GM19238 (cell line): ENCODE data around the gene CDC6.
"Not testable (repeated sequence)": the region's sequence is repeated elsewhere in the genome, so short reads cannot be mapped to it uniquely, and the experiment has no call there.

ENCODE experiments used
- DNase-seq: peaks from one replicate; pipeline ENCODE4 v3.0.0; 2011; ENCODE audit warnings: low spot score; ENCODE audit not compliant: insufficient read length

Gene CDC6

GRCh38 chr17:40287159-40287493 is 553 bp upstream of the CDC6 start:
- no peak for DNase-seq

- DNase-seq: no peak
These were observed 3.1 kb downstream of the CDC6 start for GRCh38 chr17:40290629-40291280.

GRCh38 chr17:40291281-40291664 is 3.6 kb downstream of the CDC6 start:
- DNase-seq: no peak

- DNase-seq: no peak
These were observed 5.7 kb downstream of the CDC6 start for GRCh38 chr17:40293363-40293762.

- DNase-seq: no peak
These were observed 8.1 kb downstream of the CDC6 start for GRCh38 chr17:40295488-40296436.

GRCh38 chr17:40297511-40297910 is 9.8 kb downstream of the CDC6 start:
- no peak for DNase-seq

DNA sequence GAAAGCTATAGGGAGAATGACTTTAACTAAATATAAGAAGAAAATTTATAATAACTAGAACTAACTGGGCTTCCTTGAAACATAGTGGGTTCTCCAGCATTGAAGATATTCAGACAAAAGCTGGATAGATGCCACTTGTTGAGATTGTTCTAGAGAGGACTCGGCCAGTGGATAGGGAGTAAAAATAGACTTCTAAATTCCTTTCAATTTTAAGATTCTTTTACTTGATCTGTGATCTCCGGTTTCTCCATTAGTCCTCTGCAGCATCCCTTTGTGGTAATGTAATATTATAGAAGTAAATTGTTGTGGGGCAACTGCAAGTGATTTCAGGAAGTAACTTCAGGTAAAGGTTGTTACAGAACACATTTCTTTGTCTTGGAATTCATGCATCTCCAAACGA is 11.0 kb downstream of the CDC6 start:
- DNase-seq: no peak

DNA sequence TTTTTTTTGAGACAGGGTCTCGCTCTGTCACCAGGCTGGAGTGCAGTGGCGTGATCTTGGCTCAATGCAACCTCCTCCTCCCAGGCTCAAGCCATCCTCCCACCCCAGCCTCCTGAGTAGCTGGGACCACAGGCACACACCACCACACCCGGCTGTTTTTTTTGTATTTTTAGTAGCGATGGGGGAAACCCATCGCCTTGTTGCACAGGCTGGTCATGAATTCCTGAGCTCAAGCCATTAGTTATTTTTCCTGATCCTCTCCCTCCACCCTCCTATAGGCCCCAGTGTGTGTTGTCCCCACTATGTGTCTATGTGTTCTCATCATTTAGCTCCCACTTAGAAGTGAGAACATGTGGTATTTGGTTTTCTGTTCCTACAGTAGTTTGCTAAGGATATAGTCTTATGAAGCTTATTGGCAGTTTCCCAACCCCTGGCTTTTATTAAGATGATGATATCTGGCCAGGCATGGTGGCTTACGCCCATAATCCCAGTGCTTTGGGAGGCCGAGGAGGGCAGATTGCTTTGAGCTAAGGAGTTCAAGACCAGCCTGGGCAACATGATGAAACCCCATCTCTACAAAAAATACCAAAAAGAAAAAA is 11.6 kb downstream of the CDC6 start:
- DNase-seq: not testable (repeated sequence)

GRCh38 chr17:40301315-40301714 is 13.6 kb downstream of the CDC6 start:
- DNase-seq: no peak

DNA sequence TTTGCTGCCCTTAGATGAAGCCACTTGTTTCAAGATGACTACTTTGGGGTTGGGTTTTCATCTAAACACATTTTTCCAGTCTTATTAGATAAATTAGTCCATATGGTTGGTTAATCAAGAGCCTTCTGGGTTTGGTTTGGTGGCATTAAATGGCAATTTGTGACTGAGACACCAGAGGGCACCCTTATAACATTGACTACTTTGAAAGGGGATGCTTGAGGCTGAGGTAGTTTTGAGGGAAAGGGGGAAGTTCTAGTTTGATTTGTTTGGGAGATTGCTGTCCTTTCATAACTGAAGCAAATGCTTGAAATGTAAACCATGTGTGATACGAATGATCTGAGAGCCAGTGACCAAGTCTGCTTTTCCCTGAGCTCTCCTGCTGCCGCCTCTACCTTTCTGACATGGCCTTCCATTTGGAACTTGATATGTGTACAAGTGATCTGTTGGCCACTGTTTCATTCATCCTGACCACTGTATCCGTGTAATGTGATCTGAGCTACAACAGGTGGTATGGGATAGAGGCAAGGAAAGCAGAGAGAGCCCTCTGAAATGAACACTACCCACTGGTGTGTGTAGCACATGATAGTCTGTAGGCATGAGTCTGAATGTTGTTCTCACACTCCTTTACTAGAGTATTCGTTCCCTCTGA is 15.5 kb downstream of the CDC6 start:
- DNase-seq: no peak

GRCh38 chr17:40303708-40304551 is 16.3 kb downstream of the CDC6 start:
- no peak for DNase-seq

GRCh38 chr17:40304552-40304863 is 16.8 kb downstream of the CDC6 start:
- DNase-seq: not testable (repeated sequence)

DNA sequence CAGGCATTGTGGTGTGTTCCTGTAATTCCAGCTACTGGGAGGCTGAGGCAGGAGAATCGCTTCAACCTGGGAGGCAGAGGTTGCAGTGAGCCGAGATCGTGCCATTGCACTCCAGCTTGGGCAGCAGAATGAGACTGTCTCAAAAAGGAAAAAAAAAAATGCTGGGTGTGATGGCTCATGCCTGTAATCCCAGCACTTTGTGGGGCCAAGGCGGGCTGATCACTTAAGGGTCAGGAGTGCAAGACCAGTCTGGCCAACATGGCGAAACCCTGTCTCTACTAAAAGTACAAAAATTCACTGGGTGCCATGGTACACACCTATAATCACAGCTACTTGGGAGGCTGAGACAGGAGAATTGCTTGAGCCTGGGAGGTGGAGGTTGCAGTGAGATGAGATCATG is 17.2 kb downstream of the CDC6 start:
- not testable (repeated sequence) for DNase-seq

- DNase-seq: no peak
These were observed 18.7 kb downstream of the CDC6 start for GRCh38 chr17:40306395-40306794.

- DNase-seq: no peak
These were observed 19.5 kb downstream of the CDC6 start for GRCh38 chr17:40307001-40307730.

DNA sequence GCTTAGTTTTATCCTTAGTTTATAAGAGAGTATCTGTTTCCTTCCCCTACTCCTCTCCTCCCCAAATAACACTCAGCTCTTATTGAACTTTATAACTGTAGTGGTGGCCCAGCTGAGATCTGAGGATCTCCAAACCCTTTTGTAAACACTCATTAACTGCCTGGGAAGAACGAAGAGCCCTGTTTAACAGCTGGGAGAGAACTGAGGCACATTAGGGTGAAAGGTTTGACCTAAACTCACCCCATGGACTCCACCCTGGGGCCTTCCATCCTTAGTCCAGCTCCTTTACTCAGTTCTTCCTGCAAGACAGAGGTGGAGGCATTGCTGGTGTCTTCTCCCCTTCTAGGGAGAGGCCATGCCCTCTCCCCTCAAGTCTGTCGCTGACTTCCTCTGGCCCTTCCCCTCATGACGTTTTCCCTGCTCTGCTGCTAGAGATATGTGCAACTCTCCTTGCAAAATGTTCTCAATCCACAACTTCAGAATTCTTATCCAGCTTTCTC is 20.1 kb downstream of the CDC6 start:
- no peak for DNase-seq

DNA sequence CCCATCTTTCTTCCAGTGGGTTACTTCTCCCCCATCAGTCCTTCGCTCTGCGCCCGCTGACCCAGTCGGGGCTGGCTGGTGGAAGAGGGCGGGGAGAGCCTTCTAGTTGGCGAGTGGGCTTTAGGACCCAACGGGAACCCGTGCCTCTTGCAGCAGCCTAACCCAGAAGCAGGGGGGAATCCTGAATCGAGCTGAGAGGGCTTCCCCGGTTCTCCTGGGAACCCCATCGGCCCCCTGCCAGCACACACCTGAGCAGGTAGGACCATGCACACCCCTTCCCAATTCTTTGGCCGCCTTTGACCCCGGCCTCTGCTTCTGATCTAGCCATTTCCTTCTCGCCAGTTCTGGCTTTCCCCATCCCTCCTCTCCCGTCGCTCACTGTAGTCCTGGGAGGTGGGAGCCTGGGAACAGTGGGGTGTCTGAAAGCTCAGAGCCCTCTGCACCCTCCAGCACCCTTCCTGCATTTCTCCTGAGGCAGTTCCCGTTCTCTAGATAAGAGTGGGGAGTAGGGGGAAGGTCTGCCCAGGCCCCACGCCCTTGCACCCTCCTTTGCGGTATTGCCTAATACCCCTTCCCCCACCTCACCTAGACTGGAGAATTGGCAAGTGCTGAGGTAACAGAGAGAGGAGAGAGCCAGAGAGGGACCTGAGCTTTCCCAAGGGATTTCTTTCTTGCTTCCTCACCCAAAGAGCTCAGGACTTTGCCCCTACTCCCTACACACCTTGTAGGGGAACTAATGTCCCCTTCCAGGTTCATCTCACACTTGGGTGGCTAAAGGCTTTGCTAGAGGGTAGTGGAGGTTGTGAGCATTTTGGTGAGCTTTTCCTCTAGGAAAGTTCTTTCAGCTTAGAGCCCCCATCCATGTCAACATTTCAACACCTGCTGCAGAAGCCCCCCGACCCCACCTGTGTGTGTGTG is 21.6 kb downstream of the CDC6 start, which contains the start of gene RARA:
TSS of gene RARA (plus strand) at position 150 of the 918 bp plus-strand sequence. CDS start 22,039 bp downstream, outside the sequence.
- DNase-seq: no peak

DNA sequence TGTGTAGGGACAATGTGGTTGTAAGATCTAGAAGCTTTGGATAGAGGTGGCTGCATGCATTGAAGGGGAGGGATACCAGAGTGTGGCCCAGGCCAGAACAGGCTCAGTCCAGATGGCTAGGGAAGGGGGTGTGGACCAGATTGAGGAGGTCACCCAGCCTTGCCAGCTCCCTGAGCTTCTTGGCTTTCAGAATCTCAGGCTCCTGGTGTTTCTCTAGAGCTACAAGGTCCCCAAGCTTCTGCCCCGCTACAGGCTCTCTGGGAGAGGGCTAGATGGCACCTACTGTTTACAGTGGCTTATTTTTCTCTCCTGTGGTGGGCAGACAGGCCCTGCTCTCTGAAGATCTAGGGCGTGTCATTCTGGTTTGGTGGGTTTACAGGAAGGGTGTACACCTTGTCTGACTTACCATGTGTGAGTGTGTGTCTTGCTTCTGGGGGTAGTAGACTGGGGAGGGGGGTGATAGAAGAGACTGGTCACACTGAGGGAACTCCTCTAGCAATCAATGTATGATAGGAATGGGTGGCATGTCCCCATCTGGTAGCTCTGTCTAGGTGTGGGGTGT is 22.4 kb downstream of the CDC6 start:
- DNase-seq: no peak

DNA sequence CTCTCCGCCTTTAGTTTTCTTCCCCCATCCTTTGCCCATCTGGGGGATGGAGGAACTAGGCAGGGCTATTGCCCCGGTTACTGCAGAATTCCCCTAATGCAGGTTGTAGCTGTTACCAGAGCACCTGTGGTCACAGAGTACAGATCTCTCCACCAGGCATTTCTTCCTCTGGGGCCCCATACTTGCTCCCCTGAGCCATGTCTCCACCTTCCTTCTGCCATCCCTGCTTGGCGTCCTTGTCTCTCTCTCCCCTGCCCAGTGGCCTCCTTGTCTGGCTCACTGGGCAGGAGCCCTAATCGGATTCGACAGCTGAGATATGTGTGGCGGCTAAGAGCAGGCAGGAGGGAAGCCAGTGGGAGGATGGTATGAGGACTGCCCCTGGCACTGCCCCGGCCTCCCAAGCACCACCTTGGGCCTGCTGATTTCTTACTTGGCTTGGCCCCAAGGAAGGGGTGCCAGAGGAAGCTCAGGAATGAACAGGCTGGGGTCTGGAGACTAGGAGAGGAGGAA is 23.3 kb downstream of the CDC6 start:
- no peak for DNase-seq
